DMS153 treated with DMSO at 0.1 percent for 48 hours (cell line): ENCODE results near the gene TUBGCP2.

Experiments
- DNase-seq: peaks from one replicate; lab custom pipeline; 2025; ENCODE audit not compliant: unreplicated experiment; lab: John Stamatoyannopoulos, UW

Gene TUBGCP2

GRCh38 chr10:133309100-133309719, 538 bp upstream of the TUBGCP2 start:
- DNase-seq, result peak; percentile 82

GRCh38 chr10:133307776-133308420, 774 bp downstream of the TUBGCP2 start:
- DNase-seq, result peak; percentile 69

- no peak for DNase-seq
Measured at GRCh38 chr10:133306941-133307379, 1.7 kb downstream of the TUBGCP2 start.

- DNase-seq, result no peak
Measured at GRCh38 chr10:133306097-133306476, 2.6 kb downstream of the TUBGCP2 start.

GRCh38 chr10:133303206-133303605, 5.5 kb downstream of the TUBGCP2 start:
- no peak for DNase-seq

- no peak for DNase-seq
Measured at GRCh38 chr10:133302230-133302629, 6.4 kb downstream of the TUBGCP2 start.

GRCh38 chr10:133299738-133300137, 8.9 kb downstream of the TUBGCP2 start:
- no peak for DNase-seq

GRCh38 chr10:133299224-133299623, 9.4 kb downstream of the TUBGCP2 start:
- DNase-seq, result no peak

GRCh38 chr10:133298466-133298865, 10.2 kb downstream of the TUBGCP2 start:
- no peak for DNase-seq

- no peak for DNase-seq
Measured at GRCh38 chr10:133297504-133297903, 11.2 kb downstream of the TUBGCP2 start.

- DNase-seq, result no peak
Measured at GRCh38 chr10:133295426-133296320, 13.0 kb downstream of the TUBGCP2 start.

GRCh38 chr10:133294189-133294588, 14.5 kb downstream of the TUBGCP2 start:
- no peak for DNase-seq

GRCh38 chr10:133293810-133294119, 14.9 kb downstream of the TUBGCP2 start:
- no peak for DNase-seq

- DNase-seq, result no peak
Measured at GRCh38 chr10:133292919-133293809, 15.5 kb downstream of the TUBGCP2 start.

- DNase-seq, result no peak
Measured at GRCh38 chr10:133289761-133290160, 18.9 kb downstream of the TUBGCP2 start.

- no peak for DNase-seq
Measured at GRCh38 chr10:133287832-133288500, 20.7 kb downstream of the TUBGCP2 start.

GRCh38 chr10:133286366-133286765, 22.3 kb downstream of the TUBGCP2 start:
- DNase-seq, result no peak

GRCh38 chr10:133285217-133285616, 23.5 kb downstream of the TUBGCP2 start:
- DNase-seq, result no peak

GRCh38 chr10:133283931-133284330, 24.7 kb downstream of the TUBGCP2 start:
- DNase-seq, result no peak

- no peak for DNase-seq
Measured at GRCh38 chr10:133282846-133283390, 25.8 kb downstream of the TUBGCP2 start.
